Smooth muscle cell (in vitro differentiated cells): ENCODE results near the gene PJVK. TPM values are rescaled to one million over a fixed set of nuclear protein-coding genes. Genes with fewer than 3 reads are reported as not detected.

Source experiments
- DNase-seq: peaks from one replicate; lab custom pipeline; 2025; ENCODE audit not compliant: unreplicated experiment; lab: John Stamatoyannopoulos, UW
- H2AFZ ChIP-seq: fragments of 200-600 bp; sonication (generic); 2 replicates; pipeline ENCODE4 v1.6.0; 2016; ENCODE audit warnings: antibody characterized with exemption, low read depth, mild to moderate bottlenecking
- H3F3A ChIP-seq: fragments of 200-600 bp; sonication (generic); 2 replicates; pipeline ENCODE4 v1.6.0; 2017; ENCODE audit warnings: antibody characterized with exemption, low read depth
- H3K27ac ChIP-seq: fragments of 200-600 bp; sonication (generic); 2 replicates; pipeline ENCODE4 v1.5.1; 2016; ENCODE audit warnings: low read depth, mild to moderate bottlenecking
- H3K27me3 ChIP-seq: fragments of 200-600 bp; sonication (generic); 2 replicates; pipeline ENCODE4 v1.6.1; 2016; ENCODE audit warnings: low read depth, mild to moderate bottlenecking
- H3K36me3 ChIP-seq: fragments of 200-600 bp; sonication (generic); 2 replicates; pipeline ENCODE4 v1.5.1; 2016; ENCODE audit warnings: low read depth
- H3K4me1 ChIP-seq: fragments of 200-600 bp; sonication (generic); 2 replicates; pipeline ENCODE4 v1.5.1; 2016; ENCODE audit warnings: low read depth
- H3K4me2 ChIP-seq: fragments of 200-600 bp; sonication (generic); 2 replicates; pipeline ENCODE4 v1.6.0; 2016; ENCODE audit warnings: mild to moderate bottlenecking
- H3K4me3 ChIP-seq: fragments of 200-600 bp; sonication (generic); 2 replicates; pipeline ENCODE4 v1.5.1; 2016; ENCODE audit warnings: mild to moderate bottlenecking
- H3K79me2 ChIP-seq: fragments of 200-600 bp; sonication (generic); 2 replicates; pipeline ENCODE4 v1.6.0; 2016; ENCODE audit warnings: low read depth, mild to moderate bottlenecking
- H3K9ac ChIP-seq: fragments of 200-600 bp; sonication (generic); 2 replicates; pipeline ENCODE4 v1.6.0; 2016; ENCODE audit warnings: low read depth
- H3K9me3 ChIP-seq: fragments of 200-600 bp; sonication (generic); replicated peaks from 2 replicates; pipeline ENCODE4 v1.5.1; 2016; ENCODE audit warnings: low read depth
- H4K20me1 ChIP-seq: fragments of 200-600 bp; sonication (generic); 2 replicates; pipeline ENCODE4 v1.6.0; 2016; ENCODE audit warnings: low read depth
- WGBS: methylation state at CpG from one replicate; pipeline ENCODE4 v1.1.7; 2016; ENCODE audit warnings: low lambda C conversion rate; 5-methylcytosine and 5-hydroxymethylcytosine counted together
- polyA plus RNA-seq: library from polyadenylated mRNA; unstranded; fragments of >200 nt; fragmentation: Nextera tagmentation; extraction: Ambion mirVana; gene quantifications from 2 replicates; pipeline ENCODE4 v1.2.1, GENCODE V29; 2016
- total RNA-seq: library from RNA; depleted of rRNA; stranded (reverse); fragments of >200 nt; gene quantifications from 2 replicates; pipeline ENCODE4 v1.2.3, GENCODE V29; 2014
- TF ChIP-seq, protein P1 (sequence below): fragments of 200-600 bp; sonication (generic); IDR thresholded peaks from 2 replicates; pipeline ENCODE4 v1.5.1; 2017; ENCODE audit warnings: borderline replicate concordance, mild to moderate bottlenecking, antibody characterized with exemption; ENCODE audit not compliant: insufficient read depth, poor library complexity, severe bottlenecking

The PJVK gene, protein sequence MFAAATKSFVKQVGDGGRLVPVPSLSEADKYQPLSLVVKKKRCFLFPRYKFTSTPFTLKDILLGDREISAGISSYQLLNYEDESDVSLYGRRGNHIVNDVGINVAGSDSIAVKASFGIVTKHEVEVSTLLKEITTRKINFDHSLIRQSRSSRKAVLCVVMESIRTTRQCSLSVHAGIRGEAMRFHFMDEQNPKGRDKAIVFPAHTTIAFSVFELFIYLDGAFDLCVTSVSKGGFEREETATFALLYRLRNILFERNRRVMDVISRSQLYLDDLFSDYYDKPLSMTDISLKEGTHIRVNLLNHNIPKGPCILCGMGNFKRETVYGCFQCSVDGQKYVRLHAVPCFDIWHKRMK
- total RNA-seq (1.7 and 3.3 TPM in 2 replicates), polyA plus RNA-seq (1.9 and 2.7 TPM in 2 replicates)

DNA sequence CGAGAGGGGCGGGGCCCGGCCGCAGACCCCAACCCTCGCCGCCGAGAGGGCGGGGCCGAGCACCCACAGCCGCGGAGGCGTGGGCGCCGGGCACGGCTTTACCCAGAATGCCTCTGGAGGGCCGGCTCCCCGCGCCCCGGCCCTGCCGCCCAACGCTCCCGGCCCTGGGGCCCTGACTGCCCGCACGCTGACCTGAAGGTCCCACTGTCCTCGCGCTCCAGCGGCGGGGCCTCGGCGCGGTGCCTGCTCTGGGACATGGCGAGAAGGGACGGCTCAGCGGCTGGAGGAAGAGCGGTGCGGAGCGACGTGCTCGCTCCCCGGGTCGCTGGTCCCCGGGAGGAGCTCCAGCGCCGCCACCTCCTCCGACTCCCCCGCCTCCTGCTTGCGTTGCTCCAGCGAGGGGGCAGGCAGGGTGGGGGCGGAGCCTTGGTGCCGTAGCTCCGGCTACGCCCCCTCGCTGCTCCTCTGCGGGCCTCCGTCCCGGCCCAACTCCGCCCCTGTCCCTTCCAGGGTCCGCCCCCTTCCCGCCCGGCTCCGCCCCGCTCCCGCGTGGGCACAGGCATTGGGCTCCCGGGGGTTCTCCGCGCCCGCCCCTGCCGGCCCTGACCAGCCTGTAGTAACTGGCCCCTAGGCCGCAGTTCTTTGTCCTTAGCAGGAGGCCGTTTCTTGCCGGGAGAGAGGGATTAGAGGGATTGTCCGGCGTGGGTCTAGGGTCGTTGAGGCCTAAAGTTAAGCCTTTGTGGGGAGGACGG is at the start of gene PJVK, which contains the start of gene PRKRA:
Gene PJVK, plus strand, starts transcription at position 605 of the 752 bp plus-strand sequence. CDS start 2,032 bp downstream, outside the sequence.
Gene PRKRA, minus strand, starts transcription at position 402 of the 752 bp plus-strand sequence. Its CDS starts 145 bp downstream, at position 257.
- WGBS: 1% methylated on average over 46 of the region's 76 CpGs
- TF ChIP-seq, protein P1, sequence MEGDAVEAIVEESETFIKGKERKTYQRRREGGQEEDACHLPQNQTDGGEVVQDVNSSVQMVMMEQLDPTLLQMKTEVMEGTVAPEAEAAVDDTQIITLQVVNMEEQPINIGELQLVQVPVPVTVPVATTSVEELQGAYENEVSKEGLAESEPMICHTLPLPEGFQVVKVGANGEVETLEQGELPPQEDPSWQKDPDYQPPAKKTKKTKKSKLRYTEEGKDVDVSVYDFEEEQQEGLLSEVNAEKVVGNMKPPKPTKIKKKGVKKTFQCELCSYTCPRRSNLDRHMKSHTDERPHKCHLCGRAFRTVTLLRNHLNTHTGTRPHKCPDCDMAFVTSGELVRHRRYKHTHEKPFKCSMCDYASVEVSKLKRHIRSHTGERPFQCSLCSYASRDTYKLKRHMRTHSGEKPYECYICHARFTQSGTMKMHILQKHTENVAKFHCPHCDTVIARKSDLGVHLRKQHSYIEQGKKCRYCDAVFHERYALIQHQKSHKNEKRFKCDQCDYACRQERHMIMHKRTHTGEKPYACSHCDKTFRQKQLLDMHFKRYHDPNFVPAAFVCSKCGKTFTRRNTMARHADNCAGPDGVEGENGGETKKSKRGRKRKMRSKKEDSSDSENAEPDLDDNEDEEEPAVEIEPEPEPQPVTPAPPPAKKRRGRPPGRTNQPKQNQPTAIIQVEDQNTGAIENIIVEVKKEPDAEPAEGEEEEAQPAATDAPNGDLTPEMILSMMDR: no peak
- H3K27ac ChIP-seq: peak within 1 kb of the TSS; percentile 96

DNA sequence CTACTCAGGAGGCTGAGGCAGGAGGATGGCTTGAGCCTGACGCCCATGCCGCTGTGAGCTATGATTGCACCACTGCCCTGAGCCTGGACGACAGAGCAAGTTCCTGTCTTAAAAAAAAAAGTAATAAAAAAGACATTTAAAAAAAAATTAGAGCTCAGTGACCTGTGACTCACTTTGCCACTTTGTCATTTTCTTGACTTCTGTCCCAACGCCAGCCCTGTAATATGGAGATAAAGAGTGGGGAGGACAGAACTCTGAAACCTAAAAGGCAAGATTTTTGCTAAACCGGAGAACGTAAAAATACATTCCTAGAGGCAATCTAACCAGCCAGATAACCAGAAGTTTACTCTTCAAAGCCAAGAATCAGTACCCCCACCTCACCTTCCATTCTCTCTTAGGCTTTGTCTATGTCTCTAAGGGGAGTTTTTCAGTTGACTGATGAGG is 49.2 kb upstream of the PJVK start:
- no peak overlapping the region for H3K27ac ChIP-seq
- H3F3A ChIP-seq: no peaks in the 10 kb centered on the region
- no peaks in the 10 kb centered on the region for H3K27me3 ChIP-seq
- no peak for DNase-seq
- no peaks in the 10 kb centered on the region for H3K36me3 ChIP-seq
- 77% methylated on average over 6 of the region's 6 CpGs for WGBS
- no peak overlapping the region for H3K9ac ChIP-seq
- no peak overlapping the region for H3K4me3 ChIP-seq
- no peaks in the 10 kb centered on the region for H4K20me1 ChIP-seq
- no peak overlapping the region for H2AFZ ChIP-seq
- H3K4me2 ChIP-seq: no peak overlapping the region
- no peaks in the 10 kb centered on the region for H3K4me1 ChIP-seq
- no peaks in the 10 kb centered on the region for H3K79me2 ChIP-seq
- no peaks in the 10 kb centered on the region for H3K9me3 ChIP-seq
- TF ChIP-seq, protein P1: no peak

More for the DNA sequence above, at the start of gene PJVK, which contains the start of gene PRKRA:
- Histone ChIP-seq H3K4me1 (peaks cover 10% of the 10 kb centered on the region), H3K36me3 (peaks cover 6% of the 10 kb centered on the region), H3K79me2 (peaks cover 29% of the 10 kb centered on the region), H3K9ac (peak within 1 kb of the TSS; percentile 98), H3F3A (peaks cover 5% of the 10 kb centered on the region), H4K20me1 (peaks cover 29% of the 10 kb centered on the region), H2AFZ (peak within 1 kb of the TSS; percentile 90), H3K27me3 (no peaks in the 10 kb centered on the region), H3K4me3 (peak within 1 kb of the TSS; percentile 92), H3K4me2 (peak within 1 kb of the TSS; percentile 98), H3K9me3 (no peaks in the 10 kb centered on the region)
- peak; percentile 92 for DNase-seq

DNA sequence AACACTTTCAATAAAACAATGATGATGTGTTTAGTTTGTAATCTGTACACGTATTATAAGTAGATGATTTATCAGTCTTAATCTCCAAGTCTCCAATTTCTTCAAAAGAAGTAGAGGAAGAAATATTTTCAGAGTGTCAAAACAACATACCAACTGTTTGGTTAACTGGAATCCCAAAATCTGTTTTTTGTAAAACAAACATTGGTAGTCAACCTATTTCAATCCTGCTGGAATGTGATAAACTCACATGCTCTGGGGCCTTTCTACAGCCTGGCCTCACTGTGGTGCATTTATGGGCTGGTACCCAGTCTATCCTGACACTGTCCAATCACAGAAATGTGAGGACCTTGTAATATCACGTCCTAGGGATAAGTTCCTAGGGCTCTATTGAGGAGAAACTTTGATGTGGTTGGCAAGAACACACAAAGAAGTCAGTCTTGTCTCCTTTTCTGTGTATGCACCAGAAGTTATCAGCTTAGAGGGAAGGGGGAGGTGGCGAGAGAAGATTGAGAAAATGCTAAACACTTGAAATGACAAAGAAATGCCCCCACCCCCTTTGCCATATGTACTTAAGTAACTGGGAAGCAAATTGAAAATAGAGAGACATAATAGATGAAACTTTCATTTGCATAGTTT is 47.4 kb upstream of the PJVK start:
- 40% methylated on average over 3 of the region's 3 CpGs for WGBS
- no peak overlapping the region for H3K9ac ChIP-seq
- H3K27ac ChIP-seq: peak overlapping the region; percentile 70
- no peaks in the 10 kb centered on the region for H3F3A ChIP-seq
- no peaks in the 10 kb centered on the region for H4K20me1 ChIP-seq
- H3K27me3 ChIP-seq: no peaks in the 10 kb centered on the region
- no peaks in the 10 kb centered on the region for H3K9me3 ChIP-seq
- DNase-seq: no peak
- no peaks in the 10 kb centered on the region for H3K4me1 ChIP-seq
- H2AFZ ChIP-seq: peak overlapping the region; percentile 13
- TF ChIP-seq, protein P1: no peak
- no peaks in the 10 kb centered on the region for H3K79me2 ChIP-seq
- H3K4me3 ChIP-seq: no peak overlapping the region
- no peaks in the 10 kb centered on the region for H3K36me3 ChIP-seq
- H3K4me2 ChIP-seq: peak overlapping the region; percentile 46
